ENCODE measurements around the gene ST3GAL2.
"Not testable (repeated sequence)": the region's sequence is repeated elsewhere in the genome, so short reads cannot be mapped to it uniquely, and the experiment has no call there.

Gene ST3GAL2

DNA sequence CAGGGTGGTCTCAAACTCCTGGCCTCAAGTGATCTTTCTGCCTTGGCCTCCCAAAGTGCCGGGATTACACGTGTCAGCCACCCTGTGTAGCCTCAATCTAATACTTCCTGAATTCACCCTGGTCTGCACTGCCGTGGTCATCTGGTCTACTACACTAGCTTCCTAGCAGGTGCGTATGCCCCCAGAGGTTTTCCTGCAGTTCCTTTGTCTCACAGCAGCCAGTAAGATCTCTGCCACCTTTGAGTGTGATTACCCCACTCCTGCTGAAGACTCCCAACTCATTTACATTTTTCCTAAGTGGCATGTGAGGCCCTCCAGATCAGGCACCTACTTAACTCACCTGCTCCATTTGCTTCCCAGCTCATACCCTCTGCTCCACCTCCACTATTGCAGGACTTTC lies 97.3 kb downstream of the ST3GAL2 start:
- peaks cover 5 to 7% of the 10 kb centered on the region in 2 donors for H3K4me1 ChIP-seq (ENCODE audit: control insufficient read depth in 1 of 2, insufficient read depth in 2 of 2, low read length in 2 of 2)
- no peaks in the 10 kb centered on the region for H3K27me3 ChIP-seq (ENCODE audit: control insufficient read depth in 1 of 2, insufficient read depth in 2 of 2, low read length in 2 of 2)
- H3K36me3 ChIP-seq (ENCODE audit: control insufficient read depth in 1 of 2, insufficient read depth in 2 of 2, low read length in 2 of 2): no peaks in the 10 kb centered on the region
- H3K9ac ChIP-seq (ENCODE audit: low read depth in 1 of 2, low read length in 2 of 2): no peak overlapping the region
- no peak overlapping the region for H3K4me3 ChIP-seq (ENCODE audit: low read depth in 1 of 2, low read length in 2 of 2)
- no peaks in the 10 kb centered on the region for H3K9me3 ChIP-seq (ENCODE audit: control insufficient read depth in 1 of 2, low read length in 2 of 2)
- no peak overlapping the region for H3K27ac ChIP-seq (ENCODE audit: low read depth, low read length)

DNA sequence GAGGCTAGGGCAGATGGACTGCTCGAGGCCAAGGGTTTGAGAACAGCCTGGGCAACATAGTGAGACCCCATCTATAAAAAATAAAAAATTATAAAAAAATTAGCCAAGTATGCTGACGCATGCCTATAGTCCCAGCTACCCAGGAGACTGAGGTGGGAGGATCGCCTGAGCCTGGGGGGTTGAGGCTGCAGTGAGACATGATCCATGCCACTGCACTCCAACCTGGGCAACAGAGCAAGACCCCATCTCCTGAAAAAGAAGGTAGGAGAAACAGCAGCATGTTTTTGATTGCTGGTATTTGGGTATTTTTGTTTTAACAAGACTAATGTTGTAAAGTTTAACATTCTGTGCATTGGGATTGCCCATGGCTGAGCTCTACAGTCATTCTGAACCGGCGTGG lies 101.1 kb downstream of the ST3GAL2 start:
- Histone ChIP-seq H3K36me3 (ENCODE audit: control insufficient read depth in 1 of 2, insufficient read depth in 2 of 2, low read length in 2 of 2) (peaks cover 16 to 22% of the 10 kb centered on the region in 2 donors), H3K27me3 (ENCODE audit: control insufficient read depth in 1 of 2, insufficient read depth in 2 of 2, low read length in 2 of 2) (no peaks in the 10 kb centered on the region), H3K4me3 (ENCODE audit: low read depth in 1 of 2, low read length in 2 of 2) (no peak overlapping the region), H3K4me1 (ENCODE audit: control insufficient read depth in 1 of 2, insufficient read depth in 2 of 2, low read length in 2 of 2) (no peaks in the 10 kb centered on the region), H3K9me3 (ENCODE audit: control insufficient read depth in 1 of 2, low read length in 2 of 2) (no peaks in the 10 kb centered on the region), H3K27ac (ENCODE audit: low read depth, low read length) (no peak overlapping the region), H3K9ac (ENCODE audit: low read depth in 1 of 2, low read length in 2 of 2) (no peak overlapping the region)

DNA sequence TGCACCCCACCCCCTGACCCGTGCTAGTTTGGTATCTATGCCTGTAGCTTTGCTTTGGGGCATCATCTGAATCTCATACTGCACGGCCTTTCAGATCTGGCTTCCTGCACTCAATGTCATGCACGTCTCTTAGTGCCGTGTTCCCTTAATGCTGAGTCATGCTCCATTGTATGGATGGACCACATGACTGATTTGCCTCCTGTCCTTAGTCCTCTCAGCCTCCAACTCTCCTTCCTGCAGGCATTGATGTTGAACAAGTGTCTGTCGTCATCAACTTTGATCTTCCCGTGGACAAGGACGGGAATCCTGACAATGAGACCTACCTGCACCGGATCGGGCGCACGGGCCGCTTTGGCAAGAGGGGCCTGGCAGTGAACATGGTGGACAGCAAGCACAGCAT lies 106.2 kb downstream of the ST3GAL2 start:
- H3K4me1 ChIP-seq (ENCODE audit: control insufficient read depth in 1 of 2, insufficient read depth in 2 of 2, low read length in 2 of 2); H3K4me3 ChIP-seq (ENCODE audit: low read depth in 1 of 2, low read length in 2 of 2); H3K9me3 ChIP-seq (ENCODE audit: control insufficient read depth in 1 of 2, low read length in 2 of 2); H3K27me3 ChIP-seq (ENCODE audit: control insufficient read depth in 1 of 2, insufficient read depth in 2 of 2, low read length in 2 of 2); H3K27ac ChIP-seq (ENCODE audit: low read depth, low read length); H3K9ac ChIP-seq (ENCODE audit: low read depth in 1 of 2, low read length in 2 of 2): not testable (repeated sequence)
- H3K36me3 ChIP-seq (ENCODE audit: control insufficient read depth in 1 of 2, insufficient read depth in 2 of 2, low read length in 2 of 2): peaks cover 20 to 45% of the 10 kb centered on the region in 2 donors

DNA sequence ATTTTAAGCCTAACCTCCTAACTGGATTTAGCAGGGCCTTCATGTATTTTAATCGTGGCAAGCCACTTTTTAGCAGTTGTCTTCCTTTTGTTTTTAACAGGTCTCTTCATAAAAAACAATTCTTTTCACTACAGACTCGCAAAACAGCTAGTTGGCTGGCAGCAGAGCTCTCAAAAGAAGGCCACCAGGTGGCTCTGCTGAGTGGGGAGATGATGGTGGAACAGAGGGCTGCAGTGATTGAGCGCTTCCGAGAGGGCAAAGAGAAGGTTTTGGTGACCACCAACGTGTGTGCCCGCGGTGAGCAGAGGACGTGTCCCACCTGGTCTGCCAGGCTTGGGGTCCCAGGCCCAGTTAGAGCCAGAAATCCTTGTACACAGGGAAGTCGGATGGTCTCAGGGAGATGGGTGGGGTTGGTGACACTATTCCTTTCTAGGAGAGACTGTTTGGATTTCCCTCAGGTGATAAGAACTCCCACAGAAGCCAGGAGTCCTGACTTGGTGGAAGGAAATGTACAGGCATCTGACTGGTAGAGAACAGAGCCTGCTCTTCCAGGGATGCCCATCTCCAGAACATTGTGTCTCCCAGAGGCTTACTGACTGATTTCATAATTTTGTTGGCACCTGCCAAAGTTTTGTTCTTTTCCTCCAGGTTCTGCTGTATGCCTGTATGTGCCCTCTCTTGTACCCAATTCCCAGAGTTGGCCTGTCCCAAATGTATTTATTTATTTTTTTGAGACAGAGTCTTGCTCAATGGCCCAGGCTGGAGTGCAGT lies 107.1 kb downstream of the ST3GAL2 start:
- Histone ChIP-seq H3K9me3 (ENCODE audit: control insufficient read depth in 1 of 2, low read length in 2 of 2) (no peaks in the 10 kb centered on the region), H3K27me3 (ENCODE audit: control insufficient read depth in 1 of 2, insufficient read depth in 2 of 2, low read length in 2 of 2) (no peaks in the 10 kb centered on the region), H3K4me3 (ENCODE audit: low read depth in 1 of 2, low read length in 2 of 2) (no peak overlapping the region), H3K4me1 (ENCODE audit: control insufficient read depth in 1 of 2, insufficient read depth in 2 of 2, low read length in 2 of 2) (no peaks in the 10 kb centered on the region), H3K9ac (ENCODE audit: low read depth in 1 of 2, low read length in 2 of 2) (no peak overlapping the region), H3K27ac (ENCODE audit: low read depth, low read length) (no peak overlapping the region), H3K36me3 (ENCODE audit: control insufficient read depth in 1 of 2, insufficient read depth in 2 of 2, low read length in 2 of 2) (peaks cover 20 to 45% of the 10 kb centered on the region in 2 donors)

DNA sequence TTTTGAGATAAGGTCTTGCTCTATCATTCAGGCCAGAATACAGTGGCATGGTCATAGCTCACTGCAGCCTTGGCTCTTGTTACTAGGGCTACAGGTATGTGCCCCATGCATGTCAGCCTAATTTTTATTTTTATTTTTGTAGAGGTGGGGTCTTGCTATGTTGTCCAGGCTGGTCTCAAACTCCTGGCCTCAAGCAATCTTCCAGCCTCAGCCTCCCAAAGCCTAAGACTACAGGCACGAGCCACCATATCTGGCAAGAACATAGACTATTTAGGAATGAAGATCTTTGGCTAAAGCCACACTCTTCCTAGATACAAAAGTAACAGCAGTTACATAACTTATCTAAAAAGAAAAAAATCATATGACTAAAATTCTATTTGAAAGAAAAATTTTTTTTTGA lies 107.8 kb downstream of the ST3GAL2 start:
- Histone ChIP-seq H3K9ac (ENCODE audit: low read depth in 1 of 2, low read length in 2 of 2) (no peak overlapping the region), H3K4me3 (ENCODE audit: low read depth in 1 of 2, low read length in 2 of 2) (no peak overlapping the region), H3K27ac (ENCODE audit: low read depth, low read length) (no peak overlapping the region), H3K27me3 (ENCODE audit: control insufficient read depth in 1 of 2, insufficient read depth in 2 of 2, low read length in 2 of 2) (no peaks in the 10 kb centered on the region), H3K4me1 (ENCODE audit: control insufficient read depth in 1 of 2, insufficient read depth in 2 of 2, low read length in 2 of 2) (no peaks in the 10 kb centered on the region), H3K9me3 (ENCODE audit: control insufficient read depth in 1 of 2, low read length in 2 of 2) (no peaks in the 10 kb centered on the region), H3K36me3 (ENCODE audit: control insufficient read depth in 1 of 2, insufficient read depth in 2 of 2, low read length in 2 of 2) (peaks cover 20 to 45% of the 10 kb centered on the region in 2 donors)

All from duodenal mucosa (tissue), 2 donors.